22Rv1 (cell line): ENCODE measurements around the gene KANK3.

ENCODE experiments used
- CTCF ChIP-seq: fragments of 450-650 bp; IDR thresholded peaks from 2 replicates; pipeline ENCODE4 v1.5.1; 2017; ENCODE audit warnings: mild to moderate bottlenecking
- ZFX ChIP-seq: fragments of 450-650 bp; IDR thresholded peaks from 2 replicates; pipeline ENCODE4 v1.6.1; 2017; ENCODE audit warnings: antibody characterized with exemption, borderline replicate concordance

GRCh38 chr19:8322638-8322997 lies 20.4 kb downstream of the KANK3 start:
- TF ChIP-seq CTCF (no peak), ZFX (no peak)
